HEK293 (cell line): Measurements from ENCODE around the gene MUC15.

Source experiments
- CTCF ChIA-PET: fragments of 350-600 bp; formaldehyde crosslinking; extraction: SDS; loops from one replicate; lab custom pipeline; 2021; ENCODE audit warnings: antibody characterized with exemption; lab: Yijun Ruan, JAX
- POLR2A ChIA-PET: fragments of 300-600 bp; formaldehyde crosslinking; extraction: SDS; loops from one replicate; lab custom pipeline; 2020; ENCODE audit warnings: antibody characterized with exemption, inconsistent platforms; lab: Yijun Ruan, JAX
- H3K27ac ChIP-seq: fragments of 200-500 bp; sonication (Bioruptor generic); 2 replicates; pipeline ENCODE4 v1.5.1; 2014; ENCODE audit warnings: low read depth, low read length, control low read depth, inconsistent platforms; ENCODE audit errors: extremely low read depth
- H3K36me3 ChIP-seq, 2 experiments: fragments of 200-500 bp in 1 of 2; sonication (Bioruptor generic) in 1 of 2; 1 replicate in 1 of 2; 2 replicates in 1 of 2; pipeline ENCODE4 v1.5.1; 2014 to 2017; ENCODE audit warnings: inconsistent platforms in 2 of 2, low read length in 2 of 2; ENCODE audit not compliant: control insufficient read depth in 2 of 2, insufficient read depth in 1 of 2
- H3K4me1 ChIP-seq: fragments of 200-500 bp; sonication (Bioruptor generic); 2 replicates; pipeline ENCODE4 v1.5.1; 2014; ENCODE audit warnings: mild to moderate bottlenecking, low read length, inconsistent platforms; ENCODE audit not compliant: control insufficient read depth, insufficient read depth
- H3K4me3 ChIP-seq: 2 replicates; pipeline ENCODE4 v1.5.1; 2011; ENCODE audit warnings: low read depth, mild to moderate bottlenecking, control low read depth, low read length, moderate library complexity
- H3K9me3 ChIP-seq: fragments of 200-500 bp; sonication (Bioruptor generic); 2 replicates; pipeline ENCODE4 v1.5.1; 2014; ENCODE audit warnings: low read depth, low read length, inconsistent platforms; ENCODE audit not compliant: control insufficient read depth, insufficient read depth
- FEZF1 ChIP-seq: fragments of 450-650 bp; formaldehyde crosslinking; IDR thresholded peaks from 2 replicates; pipeline ENCODE4 v1.5.1; 2016; ENCODE audit warnings: missing biosample characterization, missing genetic modification characterization
- GLIS1 ChIP-seq: fragments of 450-650 bp; formaldehyde crosslinking; IDR thresholded peaks from 2 replicates; pipeline ENCODE4 v1.5.1; 2016; ENCODE audit warnings: missing biosample characterization, missing genetic modification characterization
- HOXC10 ChIP-seq: sonication (generic); formaldehyde crosslinking; IDR thresholded peaks from 2 replicates; pipeline ENCODE4 v1.8.1; 2023; ENCODE audit warnings: mild to moderate bottlenecking, missing genetic modification reagents
- INSM2 ChIP-seq: fragments of 450-650 bp; formaldehyde crosslinking; IDR thresholded peaks from 2 replicates; pipeline ENCODE4 v1.5.1; 2016; ENCODE audit warnings: missing biosample characterization, missing genetic modification characterization
- ZFP3 ChIP-seq: fragments of 450-650 bp; formaldehyde crosslinking; IDR thresholded peaks from 2 replicates; pipeline ENCODE4 v1.5.1; 2016; ENCODE audit warnings: low read depth, missing biosample characterization, missing genetic modification characterization
- ZNF239 ChIP-seq: fragments of 450-650 bp; formaldehyde crosslinking; IDR thresholded peaks from 2 replicates; pipeline ENCODE4 v1.5.1; 2016; ENCODE audit warnings: missing biosample characterization, missing genetic modification characterization
- ZNF324 ChIP-seq: fragments of 450-650 bp; formaldehyde crosslinking; IDR thresholded peaks from 2 replicates; pipeline ENCODE4 v1.5.1; 2016; ENCODE audit warnings: missing biosample characterization, missing genetic modification characterization
- ZNF350 ChIP-seq: fragments of 450-650 bp; formaldehyde crosslinking; IDR thresholded peaks from 2 replicates; pipeline ENCODE4 v1.5.0; 2017; ENCODE audit warnings: missing biosample characterization, mild to moderate bottlenecking, missing genetic modification characterization
- ZNF398 ChIP-seq: fragments of 450-650 bp; formaldehyde crosslinking; IDR thresholded peaks from 2 replicates; pipeline ENCODE4 v1.5.1; 2017; ENCODE audit warnings: missing biosample characterization, missing genetic modification characterization
- ZNF529 ChIP-seq: fragments of 450-650 bp; formaldehyde crosslinking; IDR thresholded peaks from 2 replicates; pipeline ENCODE4 v1.5.1; 2017; ENCODE audit warnings: missing genetic modification characterization, missing biosample characterization; ENCODE audit not compliant: insufficient replicate concordance
- ZNF561 ChIP-seq: fragments of 450-650 bp; IDR thresholded peaks from 2 replicates; pipeline ENCODE4 v1.5.1; 2018; ENCODE audit warnings: missing biosample characterization, missing genetic modification characterization, borderline replicate concordance
- ZNF600 ChIP-seq: fragments of 450-650 bp; formaldehyde crosslinking; IDR thresholded peaks from 2 replicates; pipeline ENCODE4 v1.5.1; 2016; ENCODE audit warnings: missing biosample characterization, missing genetic modification characterization
- ZNF610 ChIP-seq: fragments of 450-650 bp; formaldehyde crosslinking; IDR thresholded peaks from 2 replicates; pipeline ENCODE4 v1.5.1; 2016; ENCODE audit warnings: missing biosample characterization, missing genetic modification characterization, borderline replicate concordance
- ZNF621 ChIP-seq: fragments of 450-650 bp; formaldehyde crosslinking; IDR thresholded peaks from 2 replicates; pipeline ENCODE4 v1.5.1; 2017; ENCODE audit warnings: missing biosample characterization, missing genetic modification characterization
- ZNF623 ChIP-seq: fragments of 450-650 bp; formaldehyde crosslinking; IDR thresholded peaks from 2 replicates; pipeline ENCODE4 v1.5.1; 2016; ENCODE audit warnings: missing biosample characterization, missing genetic modification characterization
- ZNF654 ChIP-seq: fragments of 450-650 bp; formaldehyde crosslinking; IDR thresholded peaks from 2 replicates; pipeline ENCODE4 v1.5.1; 2016; ENCODE audit warnings: low read depth, missing biosample characterization, missing genetic modification characterization
- ZSCAN23 ChIP-seq: fragments of 450-650 bp; formaldehyde crosslinking; IDR thresholded peaks from 2 replicates; pipeline ENCODE4 v1.5.1; 2016; ENCODE audit warnings: missing biosample characterization, missing genetic modification characterization
- TF ChIP-seq, protein P1 (sequence below): fragments of 450-650 bp; formaldehyde crosslinking; IDR thresholded peaks from 2 replicates; pipeline ENCODE4 v1.5.1; 2016; ENCODE audit warnings: missing biosample characterization, missing genetic modification characterization
- TF ChIP-seq, protein P2 (sequence below): fragments of 450-650 bp; formaldehyde crosslinking; IDR thresholded peaks from 2 replicates; pipeline ENCODE4 v1.5.1; 2017; ENCODE audit warnings: missing biosample characterization, mild to moderate bottlenecking, missing genetic modification characterization, moderate library complexity

Gene MUC15

GRCh38 chr11:26510756-26511155 is 61.3 kb downstream of the MUC15 start:
- TF ChIP-seq GLIS1 (tag by site-specific recombination), result no peak
- TF ChIP-seq, protein P1, sequence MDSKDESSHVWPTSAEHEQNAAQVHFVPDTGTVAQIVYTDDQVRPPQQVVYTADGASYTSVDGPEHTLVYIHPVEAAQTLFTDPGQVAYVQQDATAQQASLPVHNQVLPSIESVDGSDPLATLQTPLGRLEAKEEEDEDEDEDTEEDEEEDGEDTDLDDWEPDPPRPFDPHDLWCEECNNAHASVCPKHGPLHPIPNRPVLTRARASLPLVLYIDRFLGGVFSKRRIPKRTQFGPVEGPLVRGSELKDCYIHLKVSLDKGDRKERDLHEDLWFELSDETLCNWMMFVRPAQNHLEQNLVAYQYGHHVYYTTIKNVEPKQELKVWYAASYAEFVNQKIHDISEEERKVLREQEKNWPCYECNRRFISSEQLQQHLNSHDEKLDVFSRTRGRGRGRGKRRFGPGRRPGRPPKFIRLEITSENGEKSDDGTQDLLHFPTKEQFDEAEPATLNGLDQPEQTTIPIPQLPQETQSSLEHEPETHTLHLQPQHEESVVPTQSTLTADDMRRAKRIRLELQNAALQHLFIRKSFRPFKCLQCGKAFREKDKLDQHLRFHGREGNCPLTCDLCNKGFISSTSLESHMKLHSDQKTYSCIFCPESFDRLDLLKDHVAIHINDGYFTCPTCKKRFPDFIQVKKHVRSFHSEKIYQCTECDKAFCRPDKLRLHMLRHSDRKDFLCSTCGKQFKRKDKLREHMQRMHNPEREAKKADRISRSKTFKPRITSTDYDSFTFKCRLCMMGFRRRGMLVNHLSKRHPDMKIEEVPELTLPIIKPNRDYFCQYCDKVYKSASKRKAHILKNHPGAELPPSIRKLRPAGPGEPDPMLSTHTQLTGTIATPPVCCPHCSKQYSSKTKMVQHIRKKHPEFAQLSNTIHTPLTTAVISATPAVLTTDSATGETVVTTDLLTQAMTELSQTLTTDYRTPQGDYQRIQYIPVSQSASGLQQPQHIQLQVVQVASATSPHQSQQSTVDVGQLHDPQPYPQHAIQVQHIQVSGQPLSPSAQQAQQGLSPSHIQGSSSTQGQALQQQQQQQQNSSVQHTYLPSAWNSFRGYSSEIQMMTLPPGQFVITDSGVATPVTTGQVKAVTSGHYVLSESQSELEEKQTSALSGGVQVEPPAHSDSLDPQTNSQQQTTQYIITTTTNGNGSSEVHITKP, result no peak
- TF ChIP-seq ZNF621 (tag by site-specific recombination), result no peak
- TF ChIP-seq ZNF239 (tag by site-specific recombination), result no peak
- no peak for TF ChIP-seq ZNF654 (tag by site-specific recombination)
- no peak for TF ChIP-seq ZNF398 (tag by site-specific recombination)
- TF ChIP-seq ZNF623, result no peak
- TF ChIP-seq ZNF324, result no peak
- TF ChIP-seq ZNF610 (tag by site-specific recombination), result no peak
- no peak for TF ChIP-seq FEZF1
- no peak for TF ChIP-seq ZNF529
- no peak for TF ChIP-seq HOXC10 (CRISPR knock-in tag)
- TF ChIP-seq ZNF561 (tag by site-specific recombination), result no peak
- TF ChIP-seq ZNF600 (tag by site-specific recombination), result no peak
- TF ChIP-seq ZFP3 (tag by site-specific recombination), result no peak
- TF ChIP-seq, protein P2, sequence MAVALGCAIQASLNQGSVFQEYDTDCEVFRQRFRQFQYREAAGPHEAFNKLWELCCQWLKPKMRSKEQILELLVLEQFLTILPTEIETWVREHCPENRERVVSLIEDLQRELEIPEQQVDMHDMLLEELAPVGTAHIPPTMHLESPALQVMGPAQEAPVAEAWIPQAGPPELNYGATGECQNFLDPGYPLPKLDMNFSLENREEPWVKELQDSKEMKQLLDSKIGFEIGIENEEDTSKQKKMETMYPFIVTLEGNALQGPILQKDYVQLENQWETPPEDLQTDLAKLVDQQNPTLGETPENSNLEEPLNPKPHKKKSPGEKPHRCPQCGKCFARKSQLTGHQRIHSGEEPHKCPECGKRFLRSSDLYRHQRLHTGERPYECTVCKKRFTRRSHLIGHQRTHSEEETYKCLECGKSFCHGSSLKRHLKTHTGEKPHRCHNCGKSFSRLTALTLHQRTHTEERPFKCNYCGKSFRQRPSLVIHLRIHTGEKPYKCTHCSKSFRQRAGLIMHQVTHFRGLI, result no peak
- no peak for TF ChIP-seq INSM2
- Histone ChIP-seq H3K4me1 (no peaks in the 10 kb centered on the region), H3K27ac (no peak overlapping the region), H3K36me3 (no peaks in the 10 kb centered on the region), H3K4me3 (no peak overlapping the region), H3K9me3 (no peaks in the 10 kb centered on the region)
- CTCF ChIA-PET, result interaction anchor here (0.6 kb wide), 1 partner anchor 138 kb away, joined by 3 read pairs; no protein-coding TSS in a partner anchor
- POLR2A ChIA-PET, result no interaction called here

- no peak overlapping the region for H3K4me3 ChIP-seq
- no peaks in the 10 kb centered on the region for H3K9me3 ChIP-seq
- no peaks in the 10 kb centered on the region for H3K36me3 ChIP-seq
- TF ChIP-seq ZNF350 (no peak), ZSCAN23 (no peak)
- H3K27ac ChIP-seq, result no peak overlapping the region
- no peaks in the 10 kb centered on the region for H3K4me1 ChIP-seq
- CTCF ChIA-PET, result interaction anchor here (0.5 to 0.6 kb wide), 2 partner anchors 139 to 521 kb away, joined by 3 read pairs; no protein-coding TSS in a partner anchor
- POLR2A ChIA-PET, result no interaction called here
These were observed 61.9 kb downstream of the MUC15 start for GRCh38 chr11:26510164-26510563.
